GM12875 (cell line): ENCODE data around the gene ARCN1.

ENCODE experiments used
- H3K4me3 ChIP-seq: one replicate; pipeline ENCODE4 v1.5.1; 2011; ENCODE audit warnings: low read depth, low read length, control low read depth
- TF ChIP-seq, protein P1 (sequence below): IDR thresholded peaks from 2 replicates; pipeline ENCODE4 v1.5.1; 2011; ENCODE audit warnings: low read depth, mild to moderate bottlenecking, control low read depth, inconsistent platforms, low read length, moderate library complexity, borderline replicate concordance; ENCODE audit not compliant: insufficient read depth

ARCN1 gene

DNA sequence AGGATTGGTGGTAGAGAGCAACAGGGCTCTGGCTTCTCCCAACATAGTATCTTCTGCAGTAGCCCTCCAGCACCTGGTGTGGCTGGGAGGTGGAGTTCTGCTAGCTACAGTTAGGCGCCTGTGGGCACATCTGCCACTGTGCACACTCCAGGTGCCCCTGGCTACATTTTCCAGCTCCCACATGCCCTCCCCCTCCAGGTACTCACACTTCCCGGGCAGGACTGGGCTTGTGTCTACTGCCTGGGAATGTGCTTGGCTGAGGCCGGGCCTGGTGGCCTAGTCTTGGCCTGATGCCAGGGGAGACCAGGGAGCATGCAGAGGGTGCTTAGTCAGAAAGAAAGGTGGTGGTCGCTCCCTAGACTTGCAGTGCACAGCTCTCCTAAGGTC lies 51.1 kb downstream of the ARCN1 start:
- TF ChIP-seq, protein P1, sequence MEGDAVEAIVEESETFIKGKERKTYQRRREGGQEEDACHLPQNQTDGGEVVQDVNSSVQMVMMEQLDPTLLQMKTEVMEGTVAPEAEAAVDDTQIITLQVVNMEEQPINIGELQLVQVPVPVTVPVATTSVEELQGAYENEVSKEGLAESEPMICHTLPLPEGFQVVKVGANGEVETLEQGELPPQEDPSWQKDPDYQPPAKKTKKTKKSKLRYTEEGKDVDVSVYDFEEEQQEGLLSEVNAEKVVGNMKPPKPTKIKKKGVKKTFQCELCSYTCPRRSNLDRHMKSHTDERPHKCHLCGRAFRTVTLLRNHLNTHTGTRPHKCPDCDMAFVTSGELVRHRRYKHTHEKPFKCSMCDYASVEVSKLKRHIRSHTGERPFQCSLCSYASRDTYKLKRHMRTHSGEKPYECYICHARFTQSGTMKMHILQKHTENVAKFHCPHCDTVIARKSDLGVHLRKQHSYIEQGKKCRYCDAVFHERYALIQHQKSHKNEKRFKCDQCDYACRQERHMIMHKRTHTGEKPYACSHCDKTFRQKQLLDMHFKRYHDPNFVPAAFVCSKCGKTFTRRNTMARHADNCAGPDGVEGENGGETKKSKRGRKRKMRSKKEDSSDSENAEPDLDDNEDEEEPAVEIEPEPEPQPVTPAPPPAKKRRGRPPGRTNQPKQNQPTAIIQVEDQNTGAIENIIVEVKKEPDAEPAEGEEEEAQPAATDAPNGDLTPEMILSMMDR = no peak
- H3K4me3 ChIP-seq = no peak overlapping the region

DNA sequence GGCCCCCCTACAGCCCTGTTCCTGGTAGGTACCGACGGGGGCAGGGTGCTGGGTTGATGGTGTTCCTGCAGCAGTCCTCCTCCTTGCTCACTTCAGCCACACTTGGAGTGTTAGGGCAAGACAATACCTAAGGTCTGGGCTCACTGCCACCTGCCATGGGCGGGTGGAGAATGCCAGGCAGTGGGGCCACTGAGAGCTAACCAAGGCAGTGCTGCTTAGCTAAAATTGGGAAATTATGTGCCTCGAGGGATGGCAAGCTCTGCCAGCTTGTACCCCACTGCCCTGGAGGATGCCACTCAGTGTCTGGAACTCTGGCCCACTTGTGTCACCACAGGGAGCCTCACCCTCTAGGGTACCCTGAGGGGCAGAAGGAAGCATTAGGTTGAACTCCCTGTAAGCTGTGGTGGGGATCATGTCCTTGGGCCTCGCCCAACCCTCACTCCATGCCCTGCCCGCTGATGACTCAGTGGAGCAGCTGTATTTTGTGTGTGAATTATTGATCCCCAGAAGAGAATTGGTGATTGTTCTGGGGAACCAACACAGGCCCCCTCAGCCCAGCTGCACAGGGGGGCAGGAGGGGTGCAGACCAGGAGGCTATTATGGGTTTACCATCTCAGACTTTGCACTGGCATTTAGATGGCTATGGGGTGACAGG lies 53.0 kb downstream of the ARCN1 start:
- TF ChIP-seq, protein P1 = no peak

DNA sequence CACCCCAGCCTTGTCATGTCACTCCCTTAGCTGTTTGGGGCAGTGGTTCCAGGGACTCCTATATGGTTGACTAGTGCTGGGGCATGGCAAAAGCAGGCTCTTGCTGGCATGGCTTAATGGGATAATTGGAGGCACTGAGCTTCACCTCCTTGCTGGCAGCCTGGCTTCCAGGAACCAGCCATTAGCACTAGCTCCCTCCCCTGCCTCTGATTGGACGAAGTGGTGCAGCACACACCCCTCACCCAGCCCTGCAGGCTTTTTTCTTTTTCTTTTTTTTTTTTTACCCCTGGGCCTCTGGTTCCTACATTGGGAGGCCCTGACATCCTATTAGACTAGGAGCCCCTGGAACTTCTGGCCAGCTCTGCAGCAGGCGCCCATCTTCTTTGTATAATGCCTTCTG lies 53.8 kb downstream of the ARCN1 start:
- TF ChIP-seq, protein P1 = no peak
- H3K4me3 ChIP-seq = no peak overlapping the region

More for the DNA sequence above, 53.0 kb downstream of the ARCN1 start:
- no peak overlapping the region for H3K4me3 ChIP-seq

DNA sequence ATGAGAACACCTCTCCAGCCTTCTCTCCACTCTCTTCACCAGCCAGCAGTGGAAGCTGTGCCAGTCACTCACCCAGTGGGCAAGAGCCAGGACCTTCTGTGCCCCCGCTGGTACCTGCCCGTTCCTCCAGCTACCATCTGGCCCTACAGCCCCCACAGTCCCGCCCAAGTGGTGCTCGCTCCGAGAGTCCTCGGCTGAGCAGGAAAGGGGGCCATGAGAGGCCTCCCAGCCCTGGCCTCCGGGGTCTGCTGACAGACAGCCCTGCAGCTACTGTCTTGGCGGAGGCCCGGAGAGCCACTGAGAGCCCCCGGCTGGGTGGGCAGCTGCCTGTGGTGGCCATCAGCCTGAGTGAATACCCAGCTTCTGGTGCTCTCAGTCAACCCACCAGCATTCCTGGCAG lies 55.4 kb downstream of the ARCN1 start:
- no peak overlapping the region for H3K4me3 ChIP-seq
- TF ChIP-seq, protein P1 = no peak

DNA sequence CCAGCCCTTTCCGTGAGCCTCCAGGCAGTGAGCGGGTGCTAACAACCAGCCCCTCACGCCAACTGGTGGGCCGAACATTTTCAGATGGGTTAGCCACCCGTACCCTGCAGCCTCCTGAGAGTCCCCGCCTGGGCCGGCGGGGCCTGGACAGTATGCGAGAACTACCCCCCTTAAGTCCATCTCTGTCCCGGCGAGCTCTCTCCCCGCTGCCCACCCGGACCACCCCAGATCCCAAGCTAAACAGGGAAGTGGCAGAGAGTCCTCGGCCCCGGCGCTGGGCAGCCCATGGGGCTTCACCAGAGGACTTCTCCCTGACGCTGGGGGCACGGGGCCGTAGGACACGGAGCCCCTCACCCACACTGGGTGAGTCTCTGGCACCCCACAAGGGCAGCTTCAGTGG lies 55.8 kb downstream of the ARCN1 start:
- TF ChIP-seq, protein P1 = no peak
- H3K4me3 ChIP-seq = no peak overlapping the region

DNA sequence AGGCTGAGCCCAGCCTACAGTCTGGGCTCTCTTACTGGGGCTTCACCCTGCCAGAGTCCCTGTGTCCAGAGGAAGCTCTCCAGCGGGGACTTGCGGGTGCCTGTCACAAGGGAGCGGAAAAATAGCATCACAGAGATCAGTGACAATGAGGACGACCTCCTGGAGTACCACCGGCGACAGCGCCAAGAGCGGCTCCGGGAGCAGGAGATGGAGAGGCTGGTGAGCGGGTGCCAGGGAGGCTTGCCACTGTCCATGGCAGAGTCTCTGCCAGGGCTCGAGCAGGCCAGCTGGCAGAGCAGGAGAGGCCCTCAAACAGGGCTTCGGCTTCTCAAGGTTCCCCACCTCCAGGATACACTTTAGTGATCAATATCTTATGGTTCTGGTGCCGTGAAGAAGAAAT lies 56.2 kb downstream of the ARCN1 start:
- TF ChIP-seq, protein P1 = no peak
- H3K4me3 ChIP-seq = no peak overlapping the region

DNA sequence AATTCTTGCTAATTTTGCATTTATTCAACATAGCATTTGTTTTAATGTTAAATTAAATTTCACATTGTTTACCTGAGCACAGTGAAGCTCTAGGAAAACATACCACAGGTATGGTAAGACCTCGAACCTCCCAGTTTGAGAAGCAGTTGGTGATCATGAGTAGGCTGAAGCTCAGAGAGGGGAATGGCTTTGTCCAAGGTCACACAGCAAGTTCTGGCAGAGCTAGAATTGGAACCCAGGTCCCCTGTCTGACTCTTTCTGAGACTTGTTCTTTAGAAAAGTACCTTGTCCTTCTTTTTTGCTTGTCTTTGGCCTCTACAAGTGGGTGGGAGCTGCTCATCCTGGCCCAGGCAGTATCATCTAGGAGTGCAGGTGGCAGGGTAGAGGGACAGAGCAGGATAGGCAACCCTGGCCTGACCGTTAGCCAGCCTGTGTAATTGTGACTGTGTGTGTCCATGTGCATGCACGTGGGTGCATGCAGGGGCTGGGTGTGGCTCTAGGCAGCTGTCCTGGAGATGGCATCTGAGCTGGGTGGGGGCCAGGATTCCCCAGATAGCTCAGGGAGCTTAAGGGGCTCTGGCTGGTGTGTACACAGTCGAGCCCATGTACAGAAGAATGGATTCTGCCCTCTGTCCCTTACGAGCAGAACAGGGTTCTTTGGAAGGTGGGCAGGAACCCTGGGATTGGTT lies 56.8 kb downstream of the ARCN1 start:
- H3K4me3 ChIP-seq = no peak overlapping the region
- TF ChIP-seq, protein P1 = no peak
